Activated CD4-positive, alpha-beta T cell treated with anti-CD3 and anti-CD28 coated beads for 48 hours (primary cell): Measurements from ENCODE around the gene DENND5A.
"Not testable (repeated sequence)": the region's sequence is repeated elsewhere in the genome, so short reads cannot be mapped to it uniquely, and the experiment has no call there.

Source experiments
- DNase-seq: peaks from one replicate; pipeline ENCODE4 v3.0.0-alpha.2; 2020

The DENND5A gene

GRCh38 chr11:9170450-9170849 is 94.7 kb downstream of the DENND5A start:
- DNase-seq = no peak

DNA sequence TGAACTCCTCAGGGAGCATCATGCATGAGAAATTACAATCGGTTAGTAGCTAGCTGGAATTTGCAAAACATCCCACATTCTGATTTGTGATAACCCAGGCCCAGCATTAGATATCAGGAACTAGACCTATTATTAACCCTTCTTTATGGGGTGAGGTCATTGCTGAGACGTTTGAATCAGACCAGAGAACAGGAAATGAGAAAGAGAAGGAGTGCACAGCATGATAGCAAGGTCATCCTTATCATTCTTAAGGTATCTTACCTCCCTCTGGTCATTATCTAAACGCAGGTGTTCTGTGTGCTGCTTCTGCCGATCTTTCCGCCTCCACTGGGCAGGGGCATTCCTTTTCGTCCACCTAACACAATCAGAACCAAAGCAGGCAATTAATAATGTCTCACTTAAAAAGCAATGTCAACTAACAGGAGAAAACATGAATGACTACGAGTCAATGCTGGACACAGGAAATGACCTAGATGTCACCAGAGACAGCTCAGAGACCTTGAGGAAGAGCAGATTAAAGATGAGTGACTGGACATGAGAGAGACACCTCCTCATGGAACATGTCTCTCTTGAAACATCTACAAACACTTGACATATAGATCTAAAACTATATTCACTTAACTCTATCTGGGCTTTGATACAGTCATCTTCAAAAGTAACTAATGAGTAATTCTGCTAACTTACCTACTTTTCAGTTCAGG is 95.4 kb downstream of the DENND5A start:
- DNase-seq = no peak

- DNase-seq = not testable (repeated sequence)
Observed at GRCh38 chr11:9161991-9162390, 103.2 kb downstream of the DENND5A start.

DNA sequence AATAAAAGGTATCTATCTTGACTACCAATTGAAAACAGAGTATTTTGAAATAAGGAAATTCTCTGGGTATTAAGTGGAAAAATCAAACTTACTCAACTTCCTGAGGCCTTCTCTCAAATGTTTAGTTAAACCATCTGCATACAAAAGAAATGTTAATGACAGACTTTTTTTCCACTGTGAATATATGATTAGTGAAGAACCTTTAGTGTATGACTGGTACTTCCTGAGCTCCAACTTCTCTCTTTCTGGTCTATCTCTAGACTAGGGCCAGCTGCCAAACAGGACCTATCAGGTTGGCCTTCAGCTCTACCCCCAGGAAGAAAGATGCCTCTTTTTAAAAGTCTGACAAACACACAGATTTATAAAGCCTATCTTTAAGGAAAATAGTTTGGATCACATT is 105.0 kb downstream of the DENND5A start:
- DNase-seq = no peak

GRCh38 chr11:9158898-9159391 is 106.2 kb downstream of the DENND5A start:
- DNase-seq = no peak

DNA sequence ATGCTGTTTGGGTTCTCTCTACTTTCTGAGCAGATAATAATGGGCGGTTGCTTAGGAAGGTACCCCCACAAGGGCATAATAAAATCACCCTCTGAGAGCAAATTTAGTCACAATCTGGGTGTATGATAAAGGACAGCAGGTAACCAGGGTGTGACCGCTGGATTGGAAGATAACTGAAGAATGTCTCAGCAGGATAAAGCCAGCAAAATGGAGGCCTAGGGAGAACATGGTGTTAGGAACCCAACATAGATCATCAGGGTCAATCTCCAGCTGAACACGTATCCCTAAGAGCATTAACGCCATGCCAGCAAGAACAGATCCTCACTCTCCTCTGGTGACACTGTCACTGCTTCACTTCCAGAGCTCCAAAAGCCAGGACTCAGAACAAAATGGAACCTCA is 109.2 kb downstream of the DENND5A start:
- no peak for DNase-seq

- no peak for DNase-seq
Observed at GRCh38 chr11:9153651-9154050, 111.5 kb downstream of the DENND5A start.

- no peak for DNase-seq
Observed at GRCh38 chr11:9151631-9152030, 113.5 kb downstream of the DENND5A start.

DNA sequence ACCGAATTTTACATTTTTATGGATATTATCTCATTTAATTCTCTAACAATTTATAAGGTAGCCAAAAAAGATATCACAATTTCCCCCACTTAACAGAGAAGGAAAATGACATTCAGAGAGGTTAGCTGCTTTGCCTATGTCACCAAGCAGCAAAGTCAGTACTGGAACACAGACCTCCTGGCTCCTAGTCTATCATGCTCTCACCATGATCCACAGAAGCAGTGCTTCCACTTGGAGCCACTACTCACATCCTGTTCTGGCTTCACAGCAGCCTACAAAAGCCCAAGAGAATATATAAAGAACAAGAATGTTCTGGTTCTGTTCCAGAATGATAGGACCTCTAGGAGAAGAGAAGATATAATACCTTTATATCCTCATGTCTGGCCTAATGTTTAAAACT is 114.2 kb downstream of the DENND5A start:
- DNase-seq = no peak

DNA sequence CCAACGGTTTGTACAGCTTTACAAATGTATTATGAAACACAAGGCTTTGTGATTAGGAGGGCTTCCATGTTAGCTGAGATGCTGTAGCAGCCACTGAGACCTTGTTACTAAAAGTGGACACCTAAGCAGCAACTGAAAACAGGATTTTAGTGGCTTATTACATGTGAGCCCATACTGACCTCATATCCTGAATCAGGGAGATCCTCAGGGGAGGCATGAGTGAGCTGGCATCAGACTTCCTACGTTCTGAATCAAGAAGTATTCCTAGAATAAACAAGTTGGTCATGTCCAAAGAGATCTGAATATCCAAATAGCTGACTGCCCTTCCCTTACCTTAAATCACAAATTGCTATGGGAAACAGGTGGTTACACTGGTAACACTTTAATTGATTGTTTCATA is 114.6 kb downstream of the DENND5A start:
- DNase-seq = no peak

- DNase-seq = no peak
Observed at GRCh38 chr11:9148727-9149126, 116.4 kb downstream of the DENND5A start.

GRCh38 chr11:9148035-9148434 is 117.1 kb downstream of the DENND5A start:
- DNase-seq = no peak

DNA sequence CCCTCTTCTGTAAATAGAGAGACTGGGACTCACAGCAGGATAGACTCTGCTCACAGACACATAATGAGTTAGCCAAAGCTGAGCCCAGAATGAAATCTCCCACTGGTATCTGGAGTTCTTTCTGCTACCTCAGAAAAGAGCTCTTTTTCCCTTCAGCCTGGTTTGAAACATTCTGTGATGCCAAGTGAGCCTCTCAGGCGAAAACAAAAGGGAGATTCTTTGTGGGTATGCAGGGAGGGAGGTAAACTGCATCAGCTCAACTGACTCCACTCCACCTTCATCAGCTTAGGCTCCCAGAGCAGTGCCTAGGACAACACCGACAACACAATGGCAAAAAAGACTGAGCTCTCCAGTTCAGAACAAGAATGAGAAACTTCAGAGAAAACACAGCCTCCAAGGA is 118.7 kb downstream of the DENND5A start:
- DNase-seq = no peak

- no peak for DNase-seq
Observed at GRCh38 chr11:9145283-9145682, 119.9 kb downstream of the DENND5A start.

- no peak for DNase-seq
Observed at GRCh38 chr11:9144828-9145227, 120.3 kb downstream of the DENND5A start.

- no peak for DNase-seq
Observed at GRCh38 chr11:9143721-9144120, 121.4 kb downstream of the DENND5A start.

GRCh38 chr11:9142732-9143131 is 122.4 kb downstream of the DENND5A start:
- no peak for DNase-seq

DNA sequence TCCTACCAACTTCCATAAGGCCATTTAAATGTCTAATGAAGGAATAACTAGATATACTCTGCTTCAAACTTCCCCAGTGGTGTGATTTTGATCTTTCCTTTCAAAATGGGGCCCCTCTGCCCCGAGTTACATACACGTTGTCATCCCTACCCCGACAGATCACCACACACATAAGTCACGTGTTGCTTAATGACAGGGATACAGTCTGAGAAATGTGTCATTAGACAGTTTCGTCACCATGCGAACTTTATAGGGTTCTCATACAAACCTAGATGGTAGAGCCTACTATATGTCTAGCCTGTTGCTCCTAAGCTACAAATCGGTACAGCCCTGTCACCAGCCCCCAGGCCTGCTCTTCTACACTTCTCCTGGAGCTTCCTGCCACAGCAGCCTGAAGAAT is 124.0 kb downstream of the DENND5A start:
- no peak for DNase-seq

- no peak for DNase-seq
Observed at GRCh38 chr11:9139628-9140357, 125.4 kb downstream of the DENND5A start.

DNA sequence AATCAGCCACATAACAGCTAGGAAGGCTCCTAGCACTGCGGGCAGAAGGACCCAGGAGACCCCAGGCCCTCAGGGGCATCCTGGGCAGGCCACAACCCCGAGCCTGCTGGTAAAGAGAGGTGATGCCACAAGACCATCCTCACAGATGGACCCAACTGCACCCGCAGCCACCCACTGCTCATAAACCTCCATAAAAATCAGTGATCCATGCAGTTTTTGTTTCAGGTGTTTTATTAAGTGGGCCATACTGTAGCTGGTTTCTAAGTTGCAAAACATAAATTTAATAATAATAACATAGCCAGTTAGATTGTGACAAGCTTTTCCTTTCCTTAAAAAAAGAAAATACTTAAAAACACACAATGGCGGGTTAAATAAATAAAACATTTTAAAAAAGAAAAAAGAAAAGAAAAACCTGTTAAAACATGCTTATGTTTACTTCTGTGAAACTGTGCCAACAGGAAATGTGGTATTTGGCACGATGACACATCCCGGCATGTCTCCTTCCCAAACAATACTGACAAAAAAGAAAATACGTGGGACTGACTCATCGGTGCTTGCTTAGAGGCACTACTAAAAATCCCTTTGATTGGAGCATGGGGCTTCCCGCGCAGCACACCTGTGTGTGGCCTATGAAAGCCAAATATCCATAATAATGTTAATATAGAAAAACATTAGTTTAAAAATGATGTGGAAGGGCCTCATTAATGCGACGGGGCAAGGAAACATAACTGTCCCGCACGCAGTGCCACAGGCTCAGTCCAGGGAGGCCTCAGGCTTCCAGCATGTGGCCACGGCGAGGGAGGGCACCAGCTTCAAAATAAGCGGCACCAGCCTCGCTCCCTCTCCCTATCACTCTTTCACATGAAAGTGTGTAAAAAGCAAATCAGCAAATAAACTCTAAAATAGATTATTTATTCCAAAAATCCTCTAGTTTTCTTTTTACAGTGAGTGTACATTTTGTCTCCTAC is 126.3 kb downstream of the DENND5A start:
- peak; percentile 47 for DNase-seq

- no peak for DNase-seq
Observed at GRCh38 chr11:9138133-9138453, 127.1 kb downstream of the DENND5A start.

DNA sequence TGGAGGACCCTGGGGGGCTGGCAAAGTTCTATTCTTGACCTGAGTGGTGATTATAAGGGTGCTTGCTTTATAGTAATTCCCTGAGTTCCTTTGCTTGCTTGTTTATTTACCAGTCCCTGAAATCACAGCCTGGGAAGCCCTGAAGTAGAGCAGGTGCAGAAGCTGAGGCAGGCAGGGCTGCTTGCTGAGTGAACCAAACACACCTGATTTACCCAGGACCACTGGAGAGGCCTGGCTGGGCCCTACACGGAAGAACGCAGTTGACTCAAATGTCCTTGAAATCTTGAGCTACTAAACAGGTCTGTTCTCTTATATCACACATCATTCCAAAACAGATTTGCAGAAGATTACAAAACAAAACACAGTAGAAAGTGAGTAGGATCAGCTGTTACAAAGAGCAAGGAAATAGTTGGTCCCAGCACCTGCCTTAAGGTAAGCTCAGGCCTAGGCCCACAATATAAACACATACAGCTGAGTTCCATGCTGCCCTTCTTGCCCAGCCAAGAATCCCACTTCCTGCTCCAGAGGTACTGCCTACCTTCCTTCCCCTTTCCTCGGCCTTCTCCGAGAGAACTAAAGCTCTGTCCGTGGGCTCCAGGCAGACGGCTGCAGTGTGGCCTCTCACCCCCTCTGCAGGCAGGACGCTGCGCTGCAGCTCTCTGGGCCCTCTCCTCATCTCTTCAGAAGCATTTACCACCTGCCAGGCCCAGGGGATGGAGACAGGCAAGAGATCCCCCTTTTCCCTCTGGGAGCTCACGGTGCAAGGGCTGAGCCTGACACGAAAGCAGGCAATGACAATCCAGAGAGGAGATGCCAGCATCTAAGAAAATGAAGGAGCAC is 127.6 kb downstream of the DENND5A start:
- DNase-seq = peak; percentile 83
